ENCODE data around the gene TLK1.

TLK1 gene

GRCh38 chr2:171009386-171009785 is 151.3 kb downstream of the TLK1 start:
- in situ Hi-C loops (cut with MboI; ENCODE audit: low sequenced_read_pairs): no loop called here

GRCh38 chr2:171008550-171009205 is 152.0 kb downstream of the TLK1 start:
- in situ Hi-C loops (cut with MboI; ENCODE audit: low sequenced_read_pairs): no loop called here

GRCh38 chr2:171004833-171005232 is 155.9 kb downstream of the TLK1 start:
- in situ Hi-C loops (cut with MboI; ENCODE audit: low sequenced_read_pairs): no loop called here

GRCh38 chr2:171004363-171004762 is 156.3 kb downstream of the TLK1 start:
- in situ Hi-C loops (cut with MboI; ENCODE audit: low sequenced_read_pairs): no loop called here

GRCh38 chr2:170999654-171000053 is 161.0 kb downstream of the TLK1 start:
- in situ Hi-C loops (cut with MboI; ENCODE audit: low sequenced_read_pairs): no loop called here

DNA sequence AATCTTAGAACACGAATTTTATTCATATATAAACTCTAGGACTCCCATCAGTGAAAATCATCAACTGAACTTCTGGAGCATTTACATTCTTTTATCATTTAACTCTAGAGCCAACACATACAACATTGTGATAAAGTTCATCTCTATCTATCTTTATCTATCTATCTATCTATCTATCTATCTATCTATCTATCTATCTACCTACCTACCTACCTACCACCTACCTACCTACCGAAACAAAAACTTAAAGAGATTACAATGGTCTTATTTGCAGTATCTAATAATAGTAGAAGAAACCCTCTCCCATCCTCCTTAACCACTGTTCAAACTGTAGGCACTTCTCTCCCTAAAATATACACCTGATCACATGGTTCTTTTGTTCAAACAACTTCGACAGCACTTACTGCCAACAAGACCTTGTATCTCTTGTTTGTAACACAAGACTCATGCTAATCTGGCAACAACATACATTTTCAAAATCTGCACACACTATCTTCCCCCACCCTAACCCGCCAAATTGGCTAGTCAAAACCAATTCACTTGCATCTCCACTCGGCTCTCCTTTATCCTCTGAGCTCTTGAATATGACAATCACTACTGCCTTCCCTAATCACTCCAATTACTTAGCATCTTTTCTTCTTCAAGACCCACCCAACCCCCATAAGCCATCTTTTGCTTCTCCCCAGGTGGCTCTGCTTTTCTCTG is 162.6 kb downstream of the TLK1 start:
- in situ Hi-C loops (cut with MboI; ENCODE audit: low sequenced_read_pairs): no loop called here

DNA sequence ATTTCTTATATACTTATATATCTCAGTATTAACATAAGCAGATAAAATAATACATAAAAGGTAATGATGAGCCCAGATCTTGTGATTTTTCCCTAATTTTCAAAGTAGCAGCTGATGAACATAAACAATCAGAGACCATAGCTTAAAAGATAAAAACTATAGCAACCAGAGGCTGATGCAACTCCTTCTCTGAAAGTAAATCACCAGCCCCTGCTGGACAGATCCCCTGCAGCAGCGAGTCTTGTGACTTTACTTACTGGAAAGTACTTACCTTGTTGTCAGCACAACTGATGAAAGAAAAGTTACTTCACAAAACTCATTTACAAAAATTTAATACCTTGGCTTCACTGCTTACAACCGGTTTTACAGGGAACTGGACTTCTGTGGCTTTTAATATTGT is 164.4 kb downstream of the TLK1 start:
- in situ Hi-C loops (cut with MboI; ENCODE audit: low sequenced_read_pairs): no loop called here

DNA sequence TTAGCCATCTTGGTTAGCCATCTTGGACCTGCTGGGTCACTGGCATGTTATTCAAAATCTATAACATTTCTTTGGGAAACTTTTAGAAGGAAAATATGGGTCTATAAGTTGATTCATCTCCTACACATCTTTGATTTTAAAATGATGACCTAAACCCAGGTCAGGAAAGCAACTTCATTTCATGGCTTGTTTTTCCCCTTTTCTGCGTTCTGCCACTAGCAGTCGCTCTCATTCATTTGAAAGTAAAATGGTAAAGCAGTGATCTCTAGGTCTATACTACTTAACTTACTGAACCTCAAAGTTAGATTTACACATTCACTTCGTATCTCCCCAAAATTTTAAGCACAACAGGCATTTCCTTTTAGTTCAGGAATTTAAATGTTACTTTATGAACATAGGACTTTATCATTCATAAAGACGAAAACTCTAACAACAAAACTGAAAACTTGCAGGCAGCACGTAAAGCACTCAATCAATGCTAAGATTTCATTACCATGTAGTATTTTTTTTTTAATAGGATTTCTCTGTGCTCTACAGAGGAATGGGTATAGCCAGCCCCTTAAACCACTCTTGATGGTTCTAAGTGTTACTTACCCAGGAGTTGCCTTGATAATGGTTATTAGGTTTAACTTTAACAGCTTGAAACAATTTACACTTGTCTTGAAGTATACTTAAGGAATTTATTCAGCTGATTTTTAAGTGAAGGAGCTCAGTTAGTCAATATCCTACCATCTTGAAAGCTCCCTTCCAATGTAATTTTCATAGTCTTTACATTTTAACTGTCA is 169.1 kb downstream of the TLK1 start:
- in situ Hi-C loops (cut with MboI; ENCODE audit: low sequenced_read_pairs): no loop called here

GRCh38 chr2:170986566-170987258 is 174.0 kb downstream of the TLK1 start:
- in situ Hi-C loops (cut with MboI; ENCODE audit: low sequenced_read_pairs): no loop called here

- in situ Hi-C loops (cut with MboI; ENCODE audit: low sequenced_read_pairs): no loop called here
Observed at GRCh38 chr2:170985407-170985806, 175.3 kb downstream of the TLK1 start.

DNA sequence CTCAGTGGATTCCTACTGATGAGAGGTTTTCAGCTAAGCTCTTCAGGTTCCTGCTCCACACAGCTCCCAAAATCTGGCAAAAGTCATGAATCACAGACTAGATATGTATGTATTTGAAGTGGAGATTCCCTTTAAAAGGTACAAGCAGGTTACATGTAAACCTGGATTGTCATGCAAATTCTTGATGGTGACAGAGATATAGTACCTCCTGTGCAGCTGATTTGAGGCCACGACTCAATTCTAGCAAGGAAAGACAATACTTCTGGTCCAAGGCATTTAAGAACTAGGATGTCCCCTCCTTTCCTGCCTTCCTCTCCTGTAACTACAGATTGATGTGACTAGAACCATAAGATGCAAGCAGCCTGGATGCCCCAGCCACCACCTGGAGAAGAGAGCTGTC is 176.6 kb downstream of the TLK1 start:
- in situ Hi-C loops (cut with MboI; ENCODE audit: low sequenced_read_pairs): no loop called here

GRCh38 chr2:170975943-170976270 is 184.8 kb downstream of the TLK1 start:
- in situ Hi-C loops (cut with MboI; ENCODE audit: low sequenced_read_pairs): no loop called here

GRCh38 chr2:170975127-170975942 is 185.4 kb downstream of the TLK1 start:
- in situ Hi-C loops (cut with MboI; ENCODE audit: low sequenced_read_pairs): no loop called here

- in situ Hi-C loops (cut with MboI; ENCODE audit: low sequenced_read_pairs): loop anchor here (25.0 kb wide), 1 partner anchor 438 kb away; no protein-coding TSS in a partner anchor
Observed at GRCh38 chr2:170974304-170974993, 186.2 kb downstream of the TLK1 start.

DNA sequence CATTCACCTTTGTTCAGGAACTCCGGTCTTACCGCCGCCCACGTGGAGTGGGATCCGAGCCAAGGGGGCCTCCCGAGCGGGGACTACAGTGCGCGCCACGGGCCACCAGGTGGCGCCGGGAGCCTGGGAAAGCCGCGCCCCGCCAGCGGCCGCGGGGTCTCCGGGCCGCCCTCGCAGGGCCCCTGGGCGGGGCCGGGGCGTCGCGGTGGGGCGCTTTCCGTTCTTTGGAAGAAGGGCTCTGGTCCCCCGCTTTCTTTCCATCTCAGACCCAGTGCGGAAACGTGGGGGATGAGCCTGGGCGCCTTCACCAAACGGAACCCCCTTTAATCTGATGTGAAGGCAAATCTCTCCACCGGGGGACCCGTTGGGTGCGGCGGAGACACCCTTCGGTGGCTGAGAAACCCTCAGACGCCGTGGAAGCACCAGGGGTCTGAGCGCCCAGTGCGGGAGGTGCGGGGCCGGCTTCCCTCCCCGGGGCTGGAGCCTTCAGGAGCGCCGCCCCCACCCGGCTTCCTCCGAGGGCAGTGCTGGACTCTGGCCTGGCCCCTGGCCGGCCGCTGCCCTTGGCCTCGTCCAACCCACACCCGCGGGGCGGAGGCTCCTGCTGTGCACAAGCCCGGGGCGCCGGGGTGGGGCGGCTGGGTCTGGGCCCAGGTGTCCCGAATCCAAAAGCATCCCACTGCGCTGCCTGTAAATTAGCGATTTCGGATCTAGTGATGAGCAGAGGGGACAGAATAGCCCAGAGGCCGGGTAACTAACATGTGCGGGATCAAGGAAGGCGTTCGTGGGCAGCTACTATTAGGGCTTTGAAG is 187.0 kb downstream of the TLK1 start:
- in situ Hi-C loops (cut with MboI; ENCODE audit: low sequenced_read_pairs): loop anchor here (25.0 kb wide), 1 partner anchor 439 kb away; no protein-coding TSS in a partner anchor

DNA sequence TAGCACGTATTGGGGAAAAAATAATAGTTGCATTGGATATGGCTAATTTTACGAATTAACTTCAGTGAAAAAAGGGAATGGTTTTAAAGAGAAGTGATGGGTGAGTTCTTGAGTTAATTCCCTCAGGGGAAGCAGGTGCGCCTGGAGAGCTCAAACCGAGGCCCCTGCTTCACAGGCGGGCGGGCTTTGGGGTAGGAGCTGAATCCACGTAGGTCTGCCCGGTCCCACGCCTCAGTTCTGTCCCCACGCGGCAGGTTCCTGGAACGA is 187.5 kb downstream of the TLK1 start:
- in situ Hi-C loops (cut with MboI; ENCODE audit: low sequenced_read_pairs): loop anchor here (25.0 kb wide), 1 partner anchor 439 kb away; no protein-coding TSS in a partner anchor

- in situ Hi-C loops (cut with MboI; ENCODE audit: low sequenced_read_pairs): loop anchor here (25.0 kb wide), 1 partner anchor 440 kb away; no protein-coding TSS in a partner anchor
Observed at GRCh38 chr2:170972296-170973224, 188.1 kb downstream of the TLK1 start.

- in situ Hi-C loops (cut with MboI; ENCODE audit: low sequenced_read_pairs): loop anchor here (25.0 kb wide), 1 partner anchor 441 kb away; no protein-coding TSS in a partner anchor
Observed at GRCh38 chr2:170971071-170971470, 189.6 kb downstream of the TLK1 start.
